DND-41 (cell line): ENCODE measurements around the gene SHROOM3.

ENCODE experiments used
- ATAC-seq: fragments of 200-7000 bp; cut with Tn5 transposase; 3 replicates; pipeline ENCODE4 v1.9.1; 2021; ENCODE audit warnings: low read depth; ENCODE audit not compliant: insufficient read depth
- DNase-seq: peaks from one replicate; pipeline ENCODE4 v3.0.0-alpha.2; 2020
- H2AFZ ChIP-seq: 2 replicates; pipeline ENCODE4 v1.6.0; 2012; ENCODE audit warnings: low read depth, low read length
- H3K27ac ChIP-seq: 2 replicates; pipeline ENCODE4 v1.5.1; 2012; ENCODE audit warnings: low read length, inconsistent platforms
- H3K27me3 ChIP-seq: fragments of 200-600 bp; sonication (generic); 2 replicates; pipeline ENCODE4 v1.6.0; 2012; ENCODE audit warnings: low read length, mild to moderate bottlenecking, inconsistent platforms; ENCODE audit not compliant: insufficient read depth, poor library complexity
- H3K36me3 ChIP-seq: 2 replicates; pipeline ENCODE4 v1.5.1; 2012; ENCODE audit warnings: low read length, inconsistent platforms; ENCODE audit not compliant: insufficient read depth
- H3K4me1 ChIP-seq: 2 replicates; pipeline ENCODE4 v1.5.1; 2012; ENCODE audit warnings: mild to moderate bottlenecking, low read length; ENCODE audit not compliant: insufficient read depth
- H3K4me2 ChIP-seq: 2 replicates; pipeline ENCODE4 v1.6.0; 2012; ENCODE audit warnings: mild to moderate bottlenecking, moderate library complexity, low read length, inconsistent platforms; ENCODE audit not compliant: insufficient read depth
- H3K4me3 ChIP-seq, 2 experiments: fragments of 200-600 bp in 1 of 2; shearing (Covaris generic) in 1 of 2; 2 replicates each; pipeline ENCODE4 v1.5.1; 2012 to 2016; ENCODE audit warnings: inconsistent platforms in 2 of 2, low read length in 2 of 2, mild to moderate bottlenecking in 2 of 2, low read depth in 1 of 2, moderate library complexity in 1 of 2
- H3K79me2 ChIP-seq: 2 replicates; pipeline ENCODE4 v1.6.0; 2012; ENCODE audit warnings: low read length, inconsistent platforms; ENCODE audit not compliant: insufficient read depth
- H3K9ac ChIP-seq: 2 replicates; pipeline ENCODE4 v1.6.0; 2012; ENCODE audit warnings: low read depth, mild to moderate bottlenecking, inconsistent platforms, low read length, moderate library complexity
- H3K9me3 ChIP-seq: 2 replicates; pipeline ENCODE4 v1.5.1; 2012; ENCODE audit warnings: low read length, moderate library complexity, mild to moderate bottlenecking, inconsistent platforms; ENCODE audit not compliant: insufficient read depth, severe bottlenecking
- H4K20me1 ChIP-seq: 2 replicates; pipeline ENCODE4 v1.6.0; 2012; ENCODE audit warnings: low read length; ENCODE audit not compliant: insufficient read depth
- CTCF ChIP-seq: IDR thresholded peaks from 2 replicates; pipeline ENCODE4 v1.5.1; 2012; ENCODE audit warnings: borderline replicate concordance, low read length, moderate library complexity, mild to moderate bottlenecking; ENCODE audit not compliant: poor library complexity, severe bottlenecking; ENCODE audit errors: extremely low read depth
- EZH2 ChIP-seq: IDR thresholded peaks from 3 replicates; pipeline ENCODE4 v1.6.1; 2012; ENCODE audit warnings: borderline replicate concordance, low read depth, mild to moderate bottlenecking, moderate library complexity, low read length, inconsistent platforms; ENCODE audit not compliant: severe bottlenecking

The SHROOM3 gene

GRCh38 chr4:76799140-76799539, 364.1 kb downstream of the SHROOM3 start:
- Histone ChIP-seq H3K4me3 (no peak overlapping the region), H3K4me2 (no peak overlapping the region), H3K9ac (no peak overlapping the region), H4K20me1 (no peaks in the 10 kb centered on the region), H3K27ac (no peak overlapping the region), H3K79me2 (no peaks in the 10 kb centered on the region), H3K9me3 (no peaks in the 10 kb centered on the region), H3K4me1 (no peaks in the 10 kb centered on the region), H3K27me3 (peaks cover 2% of the 10 kb centered on the region), H3K36me3 (no peaks in the 10 kb centered on the region), H2AFZ (no peak overlapping the region)
- no peak for ATAC-seq
- TF ChIP-seq EZH2, result no peak
- TF ChIP-seq CTCF, result no peak
- DNase-seq, result no peak

- peaks cover 2% of the 10 kb centered on the region for H3K27me3 ChIP-seq
- no peaks in the 10 kb centered on the region for H3K79me2 ChIP-seq
- no peaks in the 10 kb centered on the region for H3K36me3 ChIP-seq
- DNase-seq (no peak), ATAC-seq (no peak)
- H3K27ac ChIP-seq, result no peak overlapping the region
- H2AFZ ChIP-seq, result no peak overlapping the region
- H3K4me1 ChIP-seq, result no peaks in the 10 kb centered on the region
- H3K9ac ChIP-seq, result no peak overlapping the region
- H4K20me1 ChIP-seq, result no peaks in the 10 kb centered on the region
- H3K4me2 ChIP-seq, result no peak overlapping the region
- no peak for TF ChIP-seq EZH2
- no peak for TF ChIP-seq CTCF
- no peaks in the 10 kb centered on the region for H3K9me3 ChIP-seq
- H3K4me3 ChIP-seq, result no peak overlapping the region
Observed at GRCh38 chr4:76799718-76800117, 364.7 kb downstream of the SHROOM3 start.

- H3K4me3 ChIP-seq, result no peak overlapping the region
- H4K20me1 ChIP-seq, result no peaks in the 10 kb centered on the region
- no peak overlapping the region for H2AFZ ChIP-seq
- no peak overlapping the region for H3K4me2 ChIP-seq
- no peak for TF ChIP-seq EZH2
- no peak for TF ChIP-seq CTCF
- no peaks in the 10 kb centered on the region for H3K4me1 ChIP-seq
- no peaks in the 10 kb centered on the region for H3K79me2 ChIP-seq
- ATAC-seq (no peak), DNase-seq (no peak)
- H3K36me3 ChIP-seq, result no peaks in the 10 kb centered on the region
- peaks cover 2% of the 10 kb centered on the region for H3K27me3 ChIP-seq
- no peak overlapping the region for H3K9ac ChIP-seq
- no peak overlapping the region for H3K27ac ChIP-seq
- no peaks in the 10 kb centered on the region for H3K9me3 ChIP-seq
Observed at GRCh38 chr4:76800902-76801301, 365.9 kb downstream of the SHROOM3 start.
